ENCODE measurements around the gene IL2RA. TPM values are rescaled to one million over a fixed set of nuclear protein-coding genes. Genes with fewer than 3 reads are reported as not detected.

Gene IL2RA
- total RNA-seq, 2 donors from 2014 or later: 1,064 to 1,187 TPM

DNA sequence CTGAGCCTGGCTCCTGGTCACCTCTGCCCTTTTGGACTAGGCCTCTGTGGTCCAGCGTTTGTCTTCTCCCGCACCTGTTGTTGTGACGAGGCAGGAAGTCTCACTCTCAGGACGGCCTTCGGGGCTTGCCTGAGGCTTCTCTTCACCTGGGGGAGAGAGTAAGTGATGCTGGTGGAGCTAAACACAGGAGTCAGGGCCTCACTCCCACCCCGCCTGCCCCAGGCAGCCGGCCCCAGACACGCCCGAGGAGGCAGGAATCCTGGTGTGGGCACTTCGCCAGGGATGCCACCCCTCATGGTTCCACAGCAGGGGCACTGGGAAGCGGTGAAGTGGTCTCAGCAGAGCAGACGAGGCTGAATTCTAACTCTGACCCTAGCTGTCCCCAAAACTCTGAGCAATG is 42.4 kb downstream of the IL2RA start:
- peaks cover 36 to 62% of the 10 kb centered on the region in 2 donors for H3K4me1 Mint-ChIP-seq (ENCODE audit: low read depth in 2 of 2)
- H3K27me3 Mint-ChIP-seq: no peaks in the 10 kb centered on the region
- ATAC-seq: no peak

DNA sequence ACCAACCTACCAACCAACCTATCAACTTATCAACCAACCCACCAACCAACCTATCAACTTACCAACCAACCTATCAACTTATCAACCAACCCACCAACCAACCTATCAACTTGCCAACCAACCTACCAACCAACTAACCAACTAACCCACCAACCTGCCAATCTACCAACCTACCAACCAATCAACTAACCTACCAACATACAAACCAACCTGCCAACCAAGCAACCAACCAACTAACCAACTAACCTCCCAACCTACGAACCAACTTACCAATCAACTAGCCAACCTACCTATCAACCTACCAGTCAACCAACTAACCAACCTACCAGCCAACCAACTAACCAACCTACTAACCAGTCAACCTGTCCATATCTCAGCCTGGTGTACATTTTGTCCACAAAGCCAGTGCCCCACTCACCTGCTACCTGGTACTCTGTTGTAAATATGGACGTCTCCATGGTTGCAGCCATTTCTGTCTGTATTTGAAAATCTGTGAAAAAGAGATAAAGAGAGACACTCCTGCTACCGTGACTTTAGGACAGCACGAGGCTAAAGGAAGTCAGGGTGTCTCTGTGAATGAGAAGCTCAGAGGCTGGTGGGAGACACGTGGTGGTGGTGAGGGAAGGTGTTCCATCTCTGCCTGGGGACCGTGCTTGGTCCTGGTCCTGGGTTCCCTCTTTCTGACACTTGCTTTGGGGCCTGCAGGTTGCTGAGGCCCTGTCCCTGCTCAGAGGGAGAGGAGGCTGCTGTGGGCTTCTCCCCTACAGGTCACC is 43.0 kb downstream of the IL2RA start:
- Mint-ChIP-seq H3K9me3 (peaks cover 6% of the 10 kb centered on the region), H3K27ac (peak overlapping the region; percentile 52 to 80), H3K4me1 (ENCODE audit: low read depth in 2 of 2) (peaks cover 42 to 62% of the 10 kb centered on the region in 2 donors), H3K27me3 (no peaks in the 10 kb centered on the region), H3K36me3 (peaks cover 49% of the 10 kb centered on the region), H3K4me3 (peak overlapping the region; percentile 40)
- no peak for DNase-seq (ENCODE audit: low spot score)
- peak in 1 of 2 donors; percentile 13 for ATAC-seq

More for the DNA sequence above, 42.4 kb downstream of the IL2RA start:
- DNase-seq (ENCODE audit: low spot score): no peak
- H3K9me3 Mint-ChIP-seq: peaks cover 6% of the 10 kb centered on the region
- no peak overlapping the region for H3K4me3 Mint-ChIP-seq
- H3K36me3 Mint-ChIP-seq: peaks cover 48% of the 10 kb centered on the region
- peak overlapping the region; percentile 52 to 80 for H3K27ac Mint-ChIP-seq

DNA sequence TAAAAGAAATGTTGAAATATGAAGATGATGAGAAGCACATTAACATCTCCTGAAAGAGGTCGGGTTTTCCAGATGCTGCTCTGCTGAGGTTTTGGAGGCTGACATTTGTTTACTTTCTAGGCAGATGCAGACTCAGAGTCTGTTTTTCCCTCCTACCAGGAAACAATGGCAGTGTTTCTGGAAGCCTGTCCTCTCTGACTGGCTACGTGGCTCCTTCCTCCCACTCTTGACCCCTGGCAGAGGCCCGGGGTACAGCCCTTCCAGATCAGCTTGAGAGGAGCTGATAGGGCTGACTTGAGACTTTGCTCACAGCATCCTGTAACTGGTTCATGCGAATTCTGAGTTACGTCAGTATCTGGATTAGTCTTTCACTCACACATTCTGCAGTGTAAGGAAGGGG is 43.7 kb downstream of the IL2RA start:
- Mint-ChIP-seq H3K27me3 (no peaks in the 10 kb centered on the region), H3K9me3 (peaks cover 6% of the 10 kb centered on the region), H3K4me1 (ENCODE audit: low read depth in 2 of 2) (peaks cover 48 to 63% of the 10 kb centered on the region in 2 donors), H3K27ac (peak overlapping the region; percentile 52 to 80), H3K36me3 (peaks cover 50% of the 10 kb centered on the region), H3K4me3 (peak overlapping the region; percentile 40)
- DNase-seq (ENCODE audit: low spot score): no peak
- no peak for ATAC-seq

DNA sequence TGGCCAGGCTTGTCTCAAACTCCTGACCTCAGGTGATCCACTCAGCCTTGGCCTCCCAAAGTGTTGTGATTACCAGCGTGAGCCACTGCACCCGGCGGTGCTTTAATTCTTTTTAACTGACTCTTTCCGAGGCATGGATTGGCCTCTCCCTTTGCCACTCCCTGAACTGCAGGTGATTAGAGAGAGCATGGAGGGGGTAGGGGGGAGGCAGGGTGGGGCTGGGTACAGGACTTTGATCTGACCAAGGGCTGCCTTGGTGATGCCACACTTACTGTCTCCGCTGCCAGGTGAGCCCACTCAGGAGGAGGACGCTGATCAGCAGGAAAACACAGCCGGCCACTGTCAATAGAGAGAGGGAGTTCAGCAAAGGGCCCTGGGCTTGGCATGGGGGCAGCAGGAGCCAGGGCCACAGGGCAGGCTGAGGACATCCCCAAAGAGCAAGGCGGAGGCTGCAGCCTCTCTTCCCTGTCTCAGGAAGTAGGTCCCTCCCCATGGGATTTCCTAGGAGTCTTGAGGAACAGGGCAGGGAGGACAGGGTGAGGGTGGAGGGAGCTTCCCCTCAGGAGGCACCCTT is 44.3 kb downstream of the IL2RA start:
- peaks cover 54% of the 10 kb centered on the region for H3K36me3 Mint-ChIP-seq
- DNase-seq (ENCODE audit: low spot score): no peak

DNA sequence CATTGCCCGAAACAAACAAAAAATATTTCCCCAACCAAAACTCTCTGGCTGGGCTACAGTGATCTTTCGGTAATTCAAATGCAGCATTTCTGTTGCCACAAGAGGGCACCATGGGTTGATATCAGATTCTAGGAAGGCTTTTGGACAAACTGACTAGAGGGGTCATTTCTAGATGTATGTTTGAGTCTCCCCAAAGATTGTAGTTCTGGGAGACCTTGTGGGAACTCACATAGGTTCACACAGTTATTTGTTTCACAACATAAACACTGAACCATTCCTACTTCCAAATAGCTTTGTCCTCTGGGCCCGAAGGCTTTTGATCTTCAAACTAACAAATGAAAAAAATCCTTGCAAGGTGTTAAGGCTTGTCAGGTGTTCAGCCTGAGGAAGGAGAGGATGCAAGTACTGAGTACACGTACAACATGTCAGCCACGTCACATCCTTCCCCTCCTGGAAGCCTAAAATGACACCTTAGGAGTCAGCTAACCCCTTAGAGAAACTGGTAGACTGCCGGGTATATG is 47.9 kb downstream of the IL2RA start:
- Mint-ChIP-seq H3K4me3 (no peak overlapping the region), H3K4me1 (ENCODE audit: low read depth in 2 of 2) (peaks cover 56 to 66% of the 10 kb centered on the region in 2 donors), H3K36me3 (peaks cover 50% of the 10 kb centered on the region), H3K27me3 (peaks cover 0 to 6% of the 10 kb centered on the region in 2 donors), H3K27ac (peak overlapping the region; percentile 75 to 86), H3K9me3 (peaks cover 9% of the 10 kb centered on the region)
- DNase-seq (ENCODE audit: low spot score): peak; percentile 67
- ATAC-seq: peak; percentile 64 to 71

More for the DNA sequence above, 44.3 kb downstream of the IL2RA start:
- Mint-ChIP-seq H3K27ac (peak overlapping the region; percentile 75 to 86), H3K4me3 (no peak overlapping the region), H3K4me1 (ENCODE audit: low read depth in 2 of 2) (peaks cover 50 to 61% of the 10 kb centered on the region in 2 donors), H3K9me3 (peaks cover 6% of the 10 kb centered on the region), H3K27me3 (no peaks in the 10 kb centered on the region)
- no peak for ATAC-seq

DNA sequence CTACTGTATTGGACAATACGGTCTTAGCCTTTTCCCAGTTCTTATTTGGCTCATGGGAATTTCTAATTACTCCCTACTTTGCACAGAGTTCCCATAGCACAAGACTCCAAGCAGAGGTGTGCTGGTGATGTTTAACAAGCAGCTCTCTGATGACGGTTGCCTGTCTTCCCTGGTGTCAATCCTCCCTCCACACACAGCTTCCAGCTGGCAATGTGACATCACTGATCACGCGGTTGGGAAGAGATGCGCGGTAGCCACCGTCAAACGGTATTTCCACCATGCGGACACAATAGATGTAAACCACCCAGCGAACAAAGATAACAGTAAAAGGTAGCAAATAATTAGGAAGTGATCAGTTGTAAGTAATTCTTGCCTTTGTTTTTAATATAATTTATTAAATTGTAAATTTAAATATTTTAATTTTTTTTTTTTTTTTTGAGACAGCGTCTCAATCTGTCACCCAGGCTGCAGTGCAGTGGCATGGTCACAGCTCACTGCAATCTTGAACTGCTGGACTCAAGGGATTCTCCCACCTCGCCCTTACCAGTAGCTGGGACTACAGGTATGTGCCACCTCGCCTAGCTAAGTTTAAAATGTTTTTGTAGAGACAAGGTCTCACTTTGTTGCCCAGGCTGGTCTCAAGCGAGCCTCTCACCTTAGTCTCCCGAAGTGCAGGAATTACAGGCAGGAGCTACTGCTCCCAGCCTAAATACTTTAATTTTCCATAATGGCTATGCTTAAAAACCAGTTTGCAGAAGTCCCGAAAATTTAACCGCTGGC is 48.6 kb downstream of the IL2RA start:
- Mint-ChIP-seq H3K27me3 (peaks cover 0 to 6% of the 10 kb centered on the region in 2 donors), H3K4me3 (no peak overlapping the region), H3K9me3 (peaks cover 3% of the 10 kb centered on the region), H3K36me3 (peaks cover 44% of the 10 kb centered on the region), H3K27ac (peak overlapping the region; percentile 75 to 86), H3K4me1 (ENCODE audit: low read depth in 2 of 2) (peaks cover 56 to 64% of the 10 kb centered on the region in 2 donors)
- ATAC-seq (no peak), DNase-seq (ENCODE audit: low spot score) (no peak)

DNA sequence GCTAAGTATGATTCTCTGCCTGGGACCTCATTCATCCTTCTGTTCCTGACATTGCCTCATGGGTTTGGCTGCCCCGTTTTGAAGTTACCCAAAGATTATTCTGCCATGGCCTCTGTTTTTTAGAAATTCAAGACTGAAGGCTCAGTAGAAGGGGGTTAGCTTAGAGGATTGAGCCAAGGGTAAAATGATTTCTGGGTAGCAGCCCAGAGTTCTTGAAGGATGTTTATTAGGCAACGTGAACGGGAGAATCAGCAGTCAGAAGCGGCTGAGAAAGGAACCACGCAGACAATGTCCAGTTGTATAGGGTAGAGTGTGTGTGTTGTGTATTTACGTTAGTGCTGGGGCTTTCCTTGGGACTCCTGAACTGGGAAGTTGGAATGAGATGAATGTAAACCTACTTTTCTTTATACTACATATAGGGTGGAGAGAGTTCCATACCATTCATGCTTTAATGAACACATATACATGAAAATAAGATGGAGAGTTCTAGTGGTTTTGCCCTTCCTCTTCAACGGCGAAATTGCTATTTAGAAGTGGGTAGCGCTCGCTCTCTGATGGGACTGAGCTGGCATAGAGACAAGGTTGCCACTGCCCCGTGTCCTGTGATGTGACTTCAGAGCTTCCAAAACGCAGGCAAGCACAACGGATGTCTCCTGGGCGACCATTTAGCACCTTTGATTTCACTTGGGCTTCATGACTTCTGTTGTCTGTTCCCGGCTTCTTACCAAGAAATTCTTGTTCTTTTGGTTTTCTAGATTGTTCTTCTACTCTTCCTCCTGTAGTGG is 49.9 kb downstream of the IL2RA start:
- peaks cover 42% of the 10 kb centered on the region for H3K36me3 Mint-ChIP-seq
- peaks cover 0 to 6% of the 10 kb centered on the region in 2 donors for H3K27me3 Mint-ChIP-seq
- H3K4me3 Mint-ChIP-seq: peak overlapping the region; percentile 24
- H3K27ac Mint-ChIP-seq: peak overlapping the region; percentile 75 to 76
- ATAC-seq (no peak), DNase-seq (ENCODE audit: low spot score) (no peak)
- peaks cover 56 to 69% of the 10 kb centered on the region in 2 donors for H3K4me1 Mint-ChIP-seq (ENCODE audit: low read depth in 2 of 2)
- peaks cover 3% of the 10 kb centered on the region for H3K9me3 Mint-ChIP-seq

DNA sequence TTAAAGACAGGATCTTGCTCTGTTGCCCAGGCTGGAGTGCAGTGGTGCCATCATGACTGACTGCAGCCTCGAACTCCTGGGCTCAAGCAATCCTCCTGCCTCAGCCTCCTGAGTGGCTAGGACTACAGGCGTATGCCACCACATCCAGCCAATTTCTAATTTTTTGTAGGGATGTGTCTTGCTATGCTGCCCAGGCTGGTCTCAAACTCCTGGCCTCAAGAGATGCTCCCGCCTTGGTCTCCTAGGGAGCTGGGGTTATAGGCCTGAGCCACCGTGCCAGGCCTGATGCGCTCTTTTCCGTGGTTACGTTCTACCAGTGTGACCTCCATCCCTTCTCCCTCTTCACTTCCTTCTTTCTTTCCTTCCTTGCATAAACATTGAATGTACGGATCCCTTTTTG is 50.6 kb downstream of the IL2RA start:
- peaks cover 45% of the 10 kb centered on the region for H3K36me3 Mint-ChIP-seq
- peak overlapping the region; percentile 75 to 76 for H3K27ac Mint-ChIP-seq
- no peak for DNase-seq (ENCODE audit: low spot score)
- H3K9me3 Mint-ChIP-seq: peaks cover 3% of the 10 kb centered on the region
- H3K4me1 Mint-ChIP-seq (ENCODE audit: low read depth in 2 of 2): peaks cover 56 to 64% of the 10 kb centered on the region in 2 donors
- no peak for ATAC-seq
- peak overlapping the region; percentile 24 for H3K4me3 Mint-ChIP-seq
- peaks cover 0 to 14% of the 10 kb centered on the region in 2 donors for H3K27me3 Mint-ChIP-seq

DNA sequence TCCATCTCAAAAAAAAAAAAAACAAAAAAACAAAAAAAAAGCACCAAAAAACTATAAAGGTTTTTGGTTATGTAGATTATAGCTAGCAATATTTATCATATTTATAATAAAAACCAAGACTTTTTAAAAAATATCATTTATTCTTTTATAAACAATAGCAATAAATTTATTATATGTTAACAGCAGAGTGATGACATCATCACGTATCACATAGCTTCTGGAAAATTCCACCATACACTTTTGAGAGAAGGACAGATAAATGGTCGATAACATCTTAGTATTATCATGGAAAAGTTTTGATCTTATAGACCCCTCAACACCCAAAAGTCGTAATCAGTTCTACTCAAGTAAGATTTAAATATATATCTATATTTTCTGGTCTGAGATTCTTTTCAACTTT is 51.6 kb downstream of the IL2RA start:
- H3K27ac Mint-ChIP-seq: peak overlapping the region; percentile 75 to 76
- ATAC-seq: no peak

DNA sequence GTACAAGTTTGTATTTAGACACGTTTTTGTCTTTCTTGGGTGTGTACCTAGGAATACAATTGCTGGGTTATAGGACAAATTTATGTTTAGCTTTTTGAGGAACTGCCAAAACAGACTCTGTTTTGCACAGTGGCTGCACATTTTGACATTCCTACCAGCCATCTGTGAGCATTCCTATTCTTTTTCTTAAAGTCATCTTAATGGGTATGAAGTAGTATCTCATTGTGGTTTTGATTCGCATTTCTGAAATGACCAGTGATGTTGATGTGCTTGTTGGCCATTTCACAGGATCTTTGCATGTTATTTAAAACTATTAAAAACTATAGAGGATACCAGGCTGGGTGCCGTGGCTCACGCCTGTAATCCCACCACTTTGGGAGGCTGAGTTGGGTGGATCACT is 52.2 kb downstream of the IL2RA start:
- H3K27me3 Mint-ChIP-seq: peaks cover 0 to 17% of the 10 kb centered on the region in 2 donors
- H3K36me3 Mint-ChIP-seq: peaks cover 36% of the 10 kb centered on the region
- H3K27ac Mint-ChIP-seq: peak overlapping the region; percentile 68 to 90
- DNase-seq (ENCODE audit: low spot score) (no peak), ATAC-seq (no peak)
- H3K9me3 Mint-ChIP-seq: peaks cover 3% of the 10 kb centered on the region
- H3K4me3 Mint-ChIP-seq: peak overlapping the region; percentile 22
- peaks cover 46 to 53% of the 10 kb centered on the region in 2 donors for H3K4me1 Mint-ChIP-seq (ENCODE audit: low read depth in 2 of 2)

More for the DNA sequence above, 51.6 kb downstream of the IL2RA start:
- peaks cover 39% of the 10 kb centered on the region for H3K36me3 Mint-ChIP-seq
- peaks cover 0 to 17% of the 10 kb centered on the region in 2 donors for H3K27me3 Mint-ChIP-seq
- no peak overlapping the region for H3K4me3 Mint-ChIP-seq
- no peak for DNase-seq (ENCODE audit: low spot score)
- peaks cover 3% of the 10 kb centered on the region for H3K9me3 Mint-ChIP-seq
- peaks cover 49 to 59% of the 10 kb centered on the region in 2 donors for H3K4me1 Mint-ChIP-seq (ENCODE audit: low read depth in 2 of 2)

DNA sequence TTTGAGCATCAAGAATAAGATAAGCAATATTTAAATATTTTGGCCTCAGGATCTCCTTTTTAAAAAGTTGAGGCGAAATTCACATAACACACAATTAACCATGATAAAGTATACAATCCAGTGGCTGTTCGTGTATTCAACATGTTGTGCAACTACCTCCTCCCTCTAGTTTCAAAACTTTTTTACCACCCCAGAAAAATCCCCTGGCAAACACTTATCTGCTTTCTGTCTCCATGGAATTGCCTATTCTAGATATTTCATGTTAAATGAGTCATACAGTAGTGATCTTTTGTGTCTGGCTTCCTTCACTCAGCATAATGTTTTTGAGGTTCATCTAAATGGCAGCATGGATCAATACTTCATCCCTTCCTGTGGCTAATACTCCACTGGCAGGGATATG is 53.0 kb downstream of the IL2RA start:
- ATAC-seq: peak; percentile 50 to 74
- Mint-ChIP-seq H3K27ac (peak overlapping the region; percentile 68 to 90), H3K27me3 (peaks cover 0 to 17% of the 10 kb centered on the region in 2 donors), H3K4me1 (ENCODE audit: low read depth in 2 of 2) (peaks cover 43 to 45% of the 10 kb centered on the region in 2 donors), H3K9me3 (peaks cover 3% of the 10 kb centered on the region), H3K36me3 (peaks cover 28% of the 10 kb centered on the region), H3K4me3 (peak overlapping the region; percentile 22)
- no peak for DNase-seq (ENCODE audit: low spot score)

DNA sequence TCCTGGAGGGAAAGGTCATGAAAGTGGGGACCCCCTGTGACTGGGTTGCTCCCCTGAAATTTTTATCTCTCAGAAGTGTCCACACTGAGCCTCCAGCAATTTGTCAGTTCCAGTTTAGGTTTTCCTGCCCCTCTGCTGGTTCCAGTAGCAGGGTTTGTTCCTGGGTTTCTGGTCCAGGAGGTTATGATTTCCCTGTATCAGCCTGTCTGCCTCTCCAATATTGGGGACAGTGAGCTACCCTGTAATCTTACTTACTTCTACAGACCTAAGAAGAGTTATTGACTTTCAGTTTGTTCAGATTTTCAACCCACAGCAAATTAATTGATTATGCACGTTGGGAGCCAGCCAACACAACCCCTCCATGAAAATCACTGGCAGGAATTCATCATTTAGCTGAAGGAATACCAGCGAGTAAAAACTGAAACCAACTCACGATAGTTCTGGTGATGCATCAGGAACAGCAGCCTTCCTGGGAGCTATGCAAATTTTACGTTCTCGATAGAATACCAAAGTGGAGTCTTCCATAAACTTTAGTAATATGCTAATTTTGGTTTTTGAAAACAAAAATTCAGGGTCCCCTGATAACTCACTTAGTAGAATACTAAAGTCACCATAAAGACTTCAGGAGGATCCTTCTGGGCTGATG is 53.5 kb downstream of the IL2RA start:
- peaks cover 0 to 17% of the 10 kb centered on the region in 2 donors for H3K27me3 Mint-ChIP-seq
- H3K9me3 Mint-ChIP-seq: peaks cover 3% of the 10 kb centered on the region
- peaks cover 23% of the 10 kb centered on the region for H3K36me3 Mint-ChIP-seq
- DNase-seq (ENCODE audit: low spot score) (no peak), ATAC-seq (no peak)
- H3K4me3 Mint-ChIP-seq: no peak overlapping the region
- H3K27ac Mint-ChIP-seq: peak overlapping the region; percentile 68 to 90
- H3K4me1 Mint-ChIP-seq (ENCODE audit: low read depth in 2 of 2): peaks cover 43% of the 10 kb centered on the region in 2 donors

All from natural killer cell treated with Interleukin-12 subunit alpha and Interleukin-12 subunit beta and Interleukin-15 and Interleukin-18, amount 100 ng/mL, for 72 hours (primary cell).